Transverse colon (tissue), 4 donors: ENCODE measurements around the gene FAM110A.

Experiments used
- EP300 ChIP-seq: sonication (generic); formaldehyde crosslinking; IDR thresholded peaks from one replicate; pipeline ENCODE4 v1.6.1; 2017; ENCODE audit warnings: antibody characterized with exemption, low read depth
- POLR2A ChIP-seq: fragments of 450-650 bp; IDR thresholded peaks from one replicate; pipeline ENCODE4 v1.6.1; 2016; ENCODE audit warnings: antibody characterized with exemption, mild to moderate bottlenecking, moderate library complexity
- POLR2AphosphoS5 ChIP-seq, 3 donors: sonication (generic); formaldehyde crosslinking; IDR thresholded peaks; one replicate each; pipeline ENCODE4 v1.6.1; 2016; ENCODE audit warnings: antibody characterized with exemption in 3 of 3
- TF ChIP-seq, protein P1 (sequence below), 5 experiments: fragments of 200-600 bp in 3 of 5; fragments of 450-650 bp in 2 of 5; sonication (generic) in 3 of 5; IDR thresholded peaks; 1 replicate in 2 of 5; 2 replicates in 3 of 5; pipeline ENCODE4 v1.5.1; 2016 to 2017; ENCODE audit warnings: antibody characterized with exemption in 5 of 5, inconsistent platforms in 3 of 5, mild to moderate bottlenecking in 2 of 5, moderate library complexity in 1 of 5

DNA sequence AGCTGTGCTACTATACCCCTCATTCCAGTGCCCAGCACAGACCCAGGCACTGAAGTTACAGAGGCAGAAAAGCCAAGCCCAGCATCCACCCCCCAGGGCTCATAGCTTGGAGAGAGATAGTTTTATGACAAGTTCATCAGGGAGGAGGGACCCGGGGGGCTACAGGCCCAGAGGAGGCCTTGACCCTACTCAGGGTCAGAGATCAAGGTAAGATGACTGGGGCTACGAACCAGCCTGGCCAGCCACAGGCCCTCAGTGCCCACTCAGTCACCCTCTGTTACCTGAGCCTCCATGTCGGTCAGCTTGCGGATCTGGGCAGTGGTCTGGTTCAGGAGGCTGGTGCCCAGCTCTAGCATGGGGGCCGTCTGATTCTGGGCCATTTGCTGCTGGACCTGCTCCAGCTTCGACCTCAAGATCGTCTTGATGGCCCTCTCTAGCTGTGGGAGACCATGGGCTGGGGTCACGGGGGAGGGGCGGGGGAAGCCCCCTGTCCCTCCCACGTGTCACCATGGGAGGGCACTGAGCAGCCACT lies 56.5 kb downstream of the FAM110A start:
- TF ChIP-seq, protein P1, sequence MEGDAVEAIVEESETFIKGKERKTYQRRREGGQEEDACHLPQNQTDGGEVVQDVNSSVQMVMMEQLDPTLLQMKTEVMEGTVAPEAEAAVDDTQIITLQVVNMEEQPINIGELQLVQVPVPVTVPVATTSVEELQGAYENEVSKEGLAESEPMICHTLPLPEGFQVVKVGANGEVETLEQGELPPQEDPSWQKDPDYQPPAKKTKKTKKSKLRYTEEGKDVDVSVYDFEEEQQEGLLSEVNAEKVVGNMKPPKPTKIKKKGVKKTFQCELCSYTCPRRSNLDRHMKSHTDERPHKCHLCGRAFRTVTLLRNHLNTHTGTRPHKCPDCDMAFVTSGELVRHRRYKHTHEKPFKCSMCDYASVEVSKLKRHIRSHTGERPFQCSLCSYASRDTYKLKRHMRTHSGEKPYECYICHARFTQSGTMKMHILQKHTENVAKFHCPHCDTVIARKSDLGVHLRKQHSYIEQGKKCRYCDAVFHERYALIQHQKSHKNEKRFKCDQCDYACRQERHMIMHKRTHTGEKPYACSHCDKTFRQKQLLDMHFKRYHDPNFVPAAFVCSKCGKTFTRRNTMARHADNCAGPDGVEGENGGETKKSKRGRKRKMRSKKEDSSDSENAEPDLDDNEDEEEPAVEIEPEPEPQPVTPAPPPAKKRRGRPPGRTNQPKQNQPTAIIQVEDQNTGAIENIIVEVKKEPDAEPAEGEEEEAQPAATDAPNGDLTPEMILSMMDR (IDR thresholded peaks at IDR 0.05), result no peak
- TF ChIP-seq POLR2AphosphoS5 (IDR thresholded peaks at IDR 0.05) (no peak), POLR2A (no peak), EP300 (no peak)
